K562 (cell line): Measurements from ENCODE around the gene SPATA33.
"Not testable (repeated sequence)": the region's sequence is repeated elsewhere in the genome, so short reads cannot be mapped to it uniquely, and the experiment has no call there.

ENCODE experiments used
- CEBPG ChIP-seq, 3 experiments: fragments of 200-800 bp in 1 of 3; sonication (Bioruptor generic) in 1 of 3; sonication (generic) in 1 of 3; formaldehyde crosslinking in 1 of 3; IDR thresholded peaks in 2 of 3; conservative IDR thresholded peaks in 1 of 3; 2 replicates each; pipeline versions ENCODE4 v1.6.1 to v1.8.0; 2016 to 2022; ENCODE audit warnings: missing compliant biosample characterization in 2 of 3, missing genetic modification characterization in 2 of 3, mild to moderate bottlenecking in 1 of 3, missing genetic modification reagents in 1 of 3
- CHD4 ChIP-seq: fragments of 200-600 bp; sonication (generic); IDR thresholded peaks from 3 replicates; pipeline ENCODE4 v1.6.1; 2012; ENCODE audit warnings: low read depth, mild to moderate bottlenecking, mixed read lengths, low read length, inconsistent platforms; ENCODE audit not compliant: insufficient read depth, insufficient replicate concordance, poor library complexity, severe bottlenecking
- CREM ChIP-seq: IDR thresholded peaks from 2 replicates; pipeline ENCODE4 v1.6.1; 2014; ENCODE audit warnings: antibody characterized with exemption, low read depth
- EGR1 ChIP-seq: fragments of 450-650 bp; conservative IDR thresholded peaks from 2 replicates; pipeline ENCODE4 v1.6.1; 2017; ENCODE audit warnings: mild to moderate bottlenecking
- POLR2A ChIP-seq: fragments of 450-650 bp; conservative IDR thresholded peaks from 2 replicates; pipeline ENCODE4 v1.6.1; 2016
- SAFB2 ChIP-seq: fragments of 200-400 bp; formaldehyde crosslinking; IDR thresholded peaks from 2 replicates; pipeline ENCODE4 v1.6.1; 2018; ENCODE audit warnings: borderline replicate concordance, low read length, low read depth, moderate library complexity; ENCODE audit not compliant: severe bottlenecking
- SMC3 ChIP-seq: conservative IDR thresholded peaks from 2 replicates; pipeline ENCODE4 v1.6.1; 2011; ENCODE audit warnings: low read depth, low read length, improper control_type of control experiment; ENCODE audit not compliant: insufficient read depth
- SRF ChIP-seq, 2 experiments: fragments of 250-450, 450-650 bp in 1 of 2; sonication (Bioruptor Pico) in 1 of 2; sonication (generic) in 1 of 2; formaldehyde crosslinking; IDR thresholded peaks; 2 replicates each; pipeline versions ENCODE4 v1.5.0 to v1.5.1; 2020 to 2022; ENCODE audit warnings: mild to moderate bottlenecking in 1 of 2, missing genetic modification reagents in 1 of 2
- ZNF274 ChIP-seq: IDR thresholded peaks from 2 replicates; pipeline ENCODE4 v1.6.1; 2011; ENCODE audit warnings: low read depth, mild to moderate bottlenecking, low read length, moderate library complexity, borderline replicate concordance
- ZNF57 ChIP-seq: fragments of 450-650 bp; formaldehyde crosslinking; IDR thresholded peaks from 2 replicates; pipeline ENCODE4 v1.4.0; 2020; ENCODE audit warnings: mild to moderate bottlenecking, moderate library complexity
- TF ChIP-seq, protein P1 (sequence below), 3 experiments: IDR thresholded peaks in 2 of 3; conservative IDR thresholded peaks in 1 of 3; 2 replicates each; pipeline ENCODE4 v1.5.1; 2011 to 2012; ENCODE audit warnings: low read length in 3 of 3, mild to moderate bottlenecking in 3 of 3, control low read depth in 2 of 3, improper control_type of control experiment in 1 of 3, inconsistent platforms in 1 of 3, low read depth in 1 of 3, mixed read lengths in 1 of 3, moderate library complexity in 1 of 3; ENCODE audit not compliant: insufficient read depth in 2 of 3
- TF ChIP-seq, protein P2 (sequence below), 2 experiments: fragments of 450-650 bp in 1 of 2; IDR thresholded peaks; 2 replicates each; pipeline ENCODE4 v1.6.1; 2011 to 2017; ENCODE audit warnings: low read depth in 2 of 2, antibody characterized with exemption in 1 of 2, borderline replicate concordance in 1 of 2, low read length in 1 of 2, mild to moderate bottlenecking in 1 of 2, mixed read lengths in 1 of 2; ENCODE audit not compliant: control insufficient read depth in 1 of 2
- TF ChIP-seq, protein P3 (sequence below): IDR thresholded peaks from 2 replicates; pipeline ENCODE4 v1.6.1; 2016; ENCODE audit warnings: missing genetic modification characterization, missing compliant biosample characterization

DNA sequence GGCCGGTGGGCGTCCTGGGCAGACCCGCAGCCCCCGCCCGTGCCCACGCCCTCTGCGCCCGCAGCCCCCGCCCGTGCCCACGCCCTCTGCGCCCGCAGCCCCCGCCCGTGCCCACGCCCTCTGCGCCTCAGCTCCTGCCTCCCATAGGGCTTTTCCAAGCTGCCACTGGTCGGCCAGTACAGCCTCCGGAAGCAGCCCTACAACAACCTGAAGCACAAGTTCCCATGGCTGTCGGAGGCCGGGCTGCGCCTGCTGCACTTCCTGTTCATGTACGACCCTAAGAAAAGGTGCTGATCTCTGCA, 37.1 kb downstream of the SPATA33 start:
- TF ChIP-seq, protein P1, sequence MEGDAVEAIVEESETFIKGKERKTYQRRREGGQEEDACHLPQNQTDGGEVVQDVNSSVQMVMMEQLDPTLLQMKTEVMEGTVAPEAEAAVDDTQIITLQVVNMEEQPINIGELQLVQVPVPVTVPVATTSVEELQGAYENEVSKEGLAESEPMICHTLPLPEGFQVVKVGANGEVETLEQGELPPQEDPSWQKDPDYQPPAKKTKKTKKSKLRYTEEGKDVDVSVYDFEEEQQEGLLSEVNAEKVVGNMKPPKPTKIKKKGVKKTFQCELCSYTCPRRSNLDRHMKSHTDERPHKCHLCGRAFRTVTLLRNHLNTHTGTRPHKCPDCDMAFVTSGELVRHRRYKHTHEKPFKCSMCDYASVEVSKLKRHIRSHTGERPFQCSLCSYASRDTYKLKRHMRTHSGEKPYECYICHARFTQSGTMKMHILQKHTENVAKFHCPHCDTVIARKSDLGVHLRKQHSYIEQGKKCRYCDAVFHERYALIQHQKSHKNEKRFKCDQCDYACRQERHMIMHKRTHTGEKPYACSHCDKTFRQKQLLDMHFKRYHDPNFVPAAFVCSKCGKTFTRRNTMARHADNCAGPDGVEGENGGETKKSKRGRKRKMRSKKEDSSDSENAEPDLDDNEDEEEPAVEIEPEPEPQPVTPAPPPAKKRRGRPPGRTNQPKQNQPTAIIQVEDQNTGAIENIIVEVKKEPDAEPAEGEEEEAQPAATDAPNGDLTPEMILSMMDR (IDR thresholded peaks at IDR 0.05 in 2 of 3, conservative IDR thresholded peaks at IDR 0.05 in 1 of 3; ENCODE audit: insufficient read depth in 2 of 3, low read depth in 1 of 3, low read length in 3 of 3): not testable (repeated sequence)
- not testable (repeated sequence) for TF ChIP-seq ZNF274; SMC3; ZNF57 (CRISPR knock-in tag); POLR2A; SAFB2; CHD4; EGR1; CEBPG (CRISPR knock-in tag; IDR thresholded peaks at IDR 0.05); CEBPG (tag; conservative IDR thresholded peaks at IDR 0.05 in 1 of 2, IDR thresholded peaks at IDR 0.05 in 1 of 2); CREM; SRF (CRISPR knock-in tag; IDR thresholded peaks at IDR 0.05)
- TF ChIP-seq, protein P2, sequence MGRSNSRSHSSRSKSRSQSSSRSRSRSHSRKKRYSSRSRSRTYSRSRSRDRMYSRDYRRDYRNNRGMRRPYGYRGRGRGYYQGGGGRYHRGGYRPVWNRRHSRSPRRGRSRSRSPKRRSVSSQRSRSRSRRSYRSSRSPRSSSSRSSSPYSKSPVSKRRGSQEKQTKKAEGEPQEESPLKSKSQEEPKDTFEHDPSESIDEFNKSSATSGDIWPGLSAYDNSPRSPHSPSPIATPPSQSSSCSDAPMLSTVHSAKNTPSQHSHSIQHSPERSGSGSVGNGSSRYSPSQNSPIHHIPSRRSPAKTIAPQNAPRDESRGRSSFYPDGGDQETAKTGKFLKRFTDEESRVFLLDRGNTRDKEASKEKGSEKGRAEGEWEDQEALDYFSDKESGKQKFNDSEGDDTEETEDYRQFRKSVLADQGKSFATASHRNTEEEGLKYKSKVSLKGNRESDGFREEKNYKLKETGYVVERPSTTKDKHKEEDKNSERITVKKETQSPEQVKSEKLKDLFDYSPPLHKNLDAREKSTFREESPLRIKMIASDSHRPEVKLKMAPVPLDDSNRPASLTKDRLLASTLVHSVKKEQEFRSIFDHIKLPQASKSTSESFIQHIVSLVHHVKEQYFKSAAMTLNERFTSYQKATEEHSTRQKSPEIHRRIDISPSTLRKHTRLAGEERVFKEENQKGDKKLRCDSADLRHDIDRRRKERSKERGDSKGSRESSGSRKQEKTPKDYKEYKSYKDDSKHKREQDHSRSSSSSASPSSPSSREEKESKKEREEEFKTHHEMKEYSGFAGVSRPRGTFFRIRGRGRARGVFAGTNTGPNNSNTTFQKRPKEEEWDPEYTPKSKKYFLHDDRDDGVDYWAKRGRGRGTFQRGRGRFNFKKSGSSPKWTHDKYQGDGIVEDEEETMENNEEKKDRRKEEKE (IDR thresholded peaks at IDR 0.05; ENCODE audit: borderline replicate concordance in 1 of 2, control insufficient read depth in 1 of 2, low read depth in 2 of 2, low read length in 1 of 2): not testable (repeated sequence)
- TF ChIP-seq, protein P3, sequence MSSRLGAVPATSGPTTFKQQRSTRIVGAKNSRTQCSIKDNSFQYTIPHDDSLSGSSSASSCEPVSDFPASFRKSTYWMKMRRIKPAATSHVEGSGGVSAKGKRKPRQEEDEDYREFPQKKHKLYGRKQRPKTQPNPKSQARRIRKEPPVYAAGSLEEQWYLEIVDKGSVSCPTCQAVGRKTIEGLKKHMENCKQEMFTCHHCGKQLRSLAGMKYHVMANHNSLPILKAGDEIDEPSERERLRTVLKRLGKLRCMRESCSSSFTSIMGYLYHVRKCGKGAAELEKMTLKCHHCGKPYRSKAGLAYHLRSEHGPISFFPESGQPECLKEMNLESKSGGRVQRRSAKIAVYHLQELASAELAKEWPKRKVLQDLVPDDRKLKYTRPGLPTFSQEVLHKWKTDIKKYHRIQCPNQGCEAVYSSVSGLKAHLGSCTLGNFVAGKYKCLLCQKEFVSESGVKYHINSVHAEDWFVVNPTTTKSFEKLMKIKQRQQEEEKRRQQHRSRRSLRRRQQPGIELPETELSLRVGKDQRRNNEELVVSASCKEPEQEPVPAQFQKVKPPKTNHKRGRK: not testable (repeated sequence)
